Measurements from ENCODE around the gene PTPRN2.

- no peak for TF ChIP-seq EZH2 (IDR thresholded peaks at IDR 0.05; ENCODE audit: borderline replicate concordance, low read length)
- TF ChIP-seq, protein P1, sequence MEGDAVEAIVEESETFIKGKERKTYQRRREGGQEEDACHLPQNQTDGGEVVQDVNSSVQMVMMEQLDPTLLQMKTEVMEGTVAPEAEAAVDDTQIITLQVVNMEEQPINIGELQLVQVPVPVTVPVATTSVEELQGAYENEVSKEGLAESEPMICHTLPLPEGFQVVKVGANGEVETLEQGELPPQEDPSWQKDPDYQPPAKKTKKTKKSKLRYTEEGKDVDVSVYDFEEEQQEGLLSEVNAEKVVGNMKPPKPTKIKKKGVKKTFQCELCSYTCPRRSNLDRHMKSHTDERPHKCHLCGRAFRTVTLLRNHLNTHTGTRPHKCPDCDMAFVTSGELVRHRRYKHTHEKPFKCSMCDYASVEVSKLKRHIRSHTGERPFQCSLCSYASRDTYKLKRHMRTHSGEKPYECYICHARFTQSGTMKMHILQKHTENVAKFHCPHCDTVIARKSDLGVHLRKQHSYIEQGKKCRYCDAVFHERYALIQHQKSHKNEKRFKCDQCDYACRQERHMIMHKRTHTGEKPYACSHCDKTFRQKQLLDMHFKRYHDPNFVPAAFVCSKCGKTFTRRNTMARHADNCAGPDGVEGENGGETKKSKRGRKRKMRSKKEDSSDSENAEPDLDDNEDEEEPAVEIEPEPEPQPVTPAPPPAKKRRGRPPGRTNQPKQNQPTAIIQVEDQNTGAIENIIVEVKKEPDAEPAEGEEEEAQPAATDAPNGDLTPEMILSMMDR (conservative IDR thresholded peaks at IDR 0.05 in 1 of 2, IDR thresholded peaks at IDR 0.05 in 1 of 2; ENCODE audit: extremely low read depth in 1 of 2, insufficient read depth in 1 of 2, low read depth in 1 of 2, low read length in 2 of 2) = no peak
These were observed 574.4 kb downstream of the PTPRN2 start for GRCh38 chr7:158013085-158013668.

Data from mammary epithelial cell (primary cell).